OCI-LY1 (cell line): ENCODE results near the gene GATAD1.

Source experiments
- H2AFZ ChIP-seq: fragments of 200-600 bp; sonication (generic), shearing (Covaris generic); 2 replicates; pipeline ENCODE4 v1.6.0; 2014; ENCODE audit warnings: antibody characterized with exemption, mild to moderate bottlenecking, low read length
- H3F3A ChIP-seq: fragments of 200-600 bp; sonication (generic), shearing (Covaris generic); 2 replicates; pipeline ENCODE4 v1.6.0; 2014; ENCODE audit warnings: mild to moderate bottlenecking, antibody characterized with exemption, low read length, moderate library complexity; ENCODE audit not compliant: insufficient read depth
- H3K27ac ChIP-seq: fragments of 200-600 bp; sonication (generic); 2 replicates; pipeline ENCODE4 v1.5.1; 2014; ENCODE audit warnings: low read length, mixed run types, mild to moderate bottlenecking, low read depth; ENCODE audit not compliant: poor library complexity, severe bottlenecking
- H3K27me3 ChIP-seq: fragments of 200-600 bp; sonication (generic); 2 replicates; pipeline ENCODE4 v1.6.0; 2014; ENCODE audit warnings: antibody characterized with exemption, mild to moderate bottlenecking, low read length, moderate library complexity; ENCODE audit not compliant: insufficient read depth
- H3K36me3 ChIP-seq: fragments of 200-600 bp; sonication (generic); 2 replicates; pipeline ENCODE4 v1.6.1; 2014; ENCODE audit warnings: mild to moderate bottlenecking, antibody characterized with exemption, low read length, moderate library complexity, mixed read lengths; ENCODE audit not compliant: insufficient read depth
- H3K4me1 ChIP-seq: fragments of 200-600 bp; sonication (generic); 2 replicates; pipeline ENCODE4 v1.5.1; 2014; ENCODE audit warnings: mild to moderate bottlenecking, low read length, moderate library complexity; ENCODE audit not compliant: insufficient read depth, severe bottlenecking
- H3K4me2 ChIP-seq: fragments of 200-600 bp; sonication (generic), shearing (Covaris generic); 2 replicates; pipeline ENCODE4 v1.6.1; 2014; ENCODE audit warnings: low read length
- H3K4me3 ChIP-seq: fragments of 200-600 bp; sonication (generic); 2 replicates; pipeline ENCODE4 v1.5.1; 2014; ENCODE audit warnings: low read length, low read depth, mild to moderate bottlenecking, mixed read lengths; ENCODE audit not compliant: poor library complexity, severe bottlenecking
- H3K79me2 ChIP-seq: fragments of 200-600 bp; shearing (Covaris generic); 2 replicates; pipeline ENCODE4 v1.6.1; 2016; ENCODE audit warnings: mixed run types, low read length, mixed read lengths; ENCODE audit not compliant: insufficient read depth
- H3K9ac ChIP-seq: fragments of 200-600 bp; sonication (generic), shearing (Covaris generic); 2 replicates; pipeline ENCODE4 v1.6.1; 2014; ENCODE audit warnings: mild to moderate bottlenecking, low read length, mixed read lengths
- H3K9me2 ChIP-seq: fragments of 200-600 bp; sonication (generic), shearing (Covaris generic); 2 replicates; pipeline ENCODE4 v1.6.1; 2014; ENCODE audit warnings: low read depth, mild to moderate bottlenecking, low read length, mixed read lengths
- H3K9me3 ChIP-seq: fragments of 200-600 bp; shearing (Covaris generic); 2 replicates; pipeline ENCODE4 v1.6.1; 2014; ENCODE audit warnings: low read length, mixed read lengths
- H4K20me1 ChIP-seq: fragments of 200-600 bp; sonication (generic), shearing (Covaris generic); 2 replicates; pipeline ENCODE4 v1.6.0; 2016; ENCODE audit warnings: mild to moderate bottlenecking, low read length; ENCODE audit not compliant: insufficient read depth
- EZH2 ChIP-seq: fragments of 200-600 bp; sonication (generic), shearing (Covaris generic); IDR thresholded peaks from 2 replicates; pipeline ENCODE4 v1.8.0; 2017; ENCODE audit warnings: borderline replicate concordance, mixed run types, mild to moderate bottlenecking, antibody characterized with exemption, low read length, moderate library complexity, mixed read lengths
- TF ChIP-seq, protein P1 (sequence below): fragments of 200-600 bp; sonication (generic), shearing (Covaris generic); IDR thresholded peaks from 2 replicates; pipeline ENCODE4 v1.5.1; 2017; ENCODE audit warnings: mild to moderate bottlenecking, antibody characterized with exemption, low read length, moderate library complexity, mixed read lengths

GATAD1 gene

DNA sequence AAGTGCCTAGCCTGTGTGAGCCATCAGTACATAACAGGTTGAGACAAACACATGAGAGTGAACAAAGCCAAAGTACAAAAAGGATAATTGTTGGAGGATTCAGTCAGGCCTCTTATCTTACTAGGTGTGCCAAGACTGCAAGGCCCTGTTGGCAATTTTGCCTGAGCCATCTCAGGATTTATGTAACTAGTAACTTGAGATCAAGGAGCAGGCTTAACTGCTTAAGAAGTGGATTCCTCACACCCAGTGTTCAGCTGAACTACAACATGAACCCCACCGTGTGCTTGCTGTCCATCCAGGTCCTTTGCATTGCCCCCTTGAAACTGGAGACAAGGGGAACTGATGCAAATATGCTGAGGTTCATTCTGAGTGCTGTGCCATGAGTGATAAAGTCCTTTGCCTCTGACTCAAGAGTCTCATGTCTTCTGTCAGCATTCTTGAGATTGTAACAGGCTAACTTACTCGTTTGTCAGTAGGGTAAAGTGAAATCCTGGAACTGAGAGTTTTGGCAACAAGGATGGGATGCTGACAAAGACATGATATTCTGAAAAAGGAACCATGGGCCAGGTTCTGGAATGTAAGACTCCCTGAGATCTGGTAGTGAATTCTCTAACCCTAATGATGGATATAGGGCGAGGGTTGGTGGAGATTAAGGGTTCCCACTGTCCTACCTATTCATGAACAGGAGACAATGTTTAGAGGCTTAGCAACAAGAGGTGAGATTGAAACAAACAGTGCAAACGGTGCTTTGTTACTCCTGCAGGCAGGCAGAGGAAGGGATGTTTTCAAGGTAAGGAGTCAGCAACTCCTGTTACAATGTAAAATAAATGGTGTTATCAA lies 44.1 kb upstream of the GATAD1 start:
- TF ChIP-seq, protein P1, sequence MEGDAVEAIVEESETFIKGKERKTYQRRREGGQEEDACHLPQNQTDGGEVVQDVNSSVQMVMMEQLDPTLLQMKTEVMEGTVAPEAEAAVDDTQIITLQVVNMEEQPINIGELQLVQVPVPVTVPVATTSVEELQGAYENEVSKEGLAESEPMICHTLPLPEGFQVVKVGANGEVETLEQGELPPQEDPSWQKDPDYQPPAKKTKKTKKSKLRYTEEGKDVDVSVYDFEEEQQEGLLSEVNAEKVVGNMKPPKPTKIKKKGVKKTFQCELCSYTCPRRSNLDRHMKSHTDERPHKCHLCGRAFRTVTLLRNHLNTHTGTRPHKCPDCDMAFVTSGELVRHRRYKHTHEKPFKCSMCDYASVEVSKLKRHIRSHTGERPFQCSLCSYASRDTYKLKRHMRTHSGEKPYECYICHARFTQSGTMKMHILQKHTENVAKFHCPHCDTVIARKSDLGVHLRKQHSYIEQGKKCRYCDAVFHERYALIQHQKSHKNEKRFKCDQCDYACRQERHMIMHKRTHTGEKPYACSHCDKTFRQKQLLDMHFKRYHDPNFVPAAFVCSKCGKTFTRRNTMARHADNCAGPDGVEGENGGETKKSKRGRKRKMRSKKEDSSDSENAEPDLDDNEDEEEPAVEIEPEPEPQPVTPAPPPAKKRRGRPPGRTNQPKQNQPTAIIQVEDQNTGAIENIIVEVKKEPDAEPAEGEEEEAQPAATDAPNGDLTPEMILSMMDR, result no peak
- TF ChIP-seq EZH2, result no peak
- Histone ChIP-seq H3K27ac (no peak overlapping the region), H3K4me3 (no peak overlapping the region), H3K4me1 (no peaks in the 10 kb centered on the region), H4K20me1 (no peaks in the 10 kb centered on the region), H3F3A (no peaks in the 10 kb centered on the region), H3K4me2 (no peak overlapping the region), H3K36me3 (peaks cover 24% of the 10 kb centered on the region), H3K9ac (no peak overlapping the region), H3K79me2 (no peaks in the 10 kb centered on the region), H2AFZ (no peak overlapping the region), H3K9me3 (no peaks in the 10 kb centered on the region), H3K27me3 (no peaks in the 10 kb centered on the region), H3K9me2 (no peaks in the 10 kb centered on the region)

DNA sequence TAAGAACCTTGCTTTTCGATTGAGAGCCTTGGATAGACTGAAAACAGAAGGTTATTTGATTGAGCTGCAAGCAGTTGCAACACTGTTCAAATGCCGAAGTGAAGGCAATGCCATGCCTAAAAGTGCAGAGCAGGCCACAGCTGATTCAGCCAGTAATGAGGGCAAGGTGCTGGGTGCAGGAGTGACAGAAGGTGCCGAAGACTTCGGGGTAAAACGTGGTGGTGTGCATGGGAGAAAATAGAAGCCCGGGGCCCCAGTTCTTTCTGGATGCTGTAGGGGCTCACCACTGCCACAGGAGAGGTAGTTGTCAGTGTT lies 43.6 kb upstream of the GATAD1 start:
- Histone ChIP-seq H3K27me3 (no peaks in the 10 kb centered on the region), H3K4me1 (no peaks in the 10 kb centered on the region), H2AFZ (no peak overlapping the region), H3K27ac (no peak overlapping the region), H3K36me3 (peaks cover 18% of the 10 kb centered on the region), H4K20me1 (no peaks in the 10 kb centered on the region), H3F3A (no peaks in the 10 kb centered on the region), H3K79me2 (no peaks in the 10 kb centered on the region), H3K9me3 (no peaks in the 10 kb centered on the region), H3K4me2 (no peak overlapping the region), H3K9ac (no peak overlapping the region), H3K9me2 (no peaks in the 10 kb centered on the region), H3K4me3 (no peak overlapping the region)
- TF ChIP-seq EZH2, result no peak
- TF ChIP-seq, protein P1, result no peak

DNA sequence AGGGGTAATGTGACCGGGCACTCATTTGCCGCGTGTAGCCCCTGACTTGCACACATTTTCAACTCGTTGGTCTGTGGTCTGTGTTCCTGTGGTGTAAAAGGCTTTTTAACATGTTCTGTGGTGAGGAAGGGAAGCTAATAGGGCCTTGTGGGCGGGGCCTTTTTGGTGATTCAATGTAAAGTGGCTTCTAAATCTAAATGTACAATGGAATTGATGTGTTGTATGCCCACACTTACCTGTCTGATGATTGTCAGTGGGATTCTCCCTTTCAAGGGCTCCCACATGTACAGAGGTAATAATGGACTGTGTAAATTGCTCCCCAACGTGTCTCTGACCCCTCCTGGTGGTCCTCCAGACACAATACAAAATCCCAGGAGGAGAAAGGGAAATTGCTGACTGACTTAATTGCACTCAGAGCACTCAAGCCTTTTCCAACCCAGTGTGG lies 43.1 kb upstream of the GATAD1 start:
- no peak overlapping the region for H3K27ac ChIP-seq
- no peak overlapping the region for H2AFZ ChIP-seq
- no peaks in the 10 kb centered on the region for H3K9me3 ChIP-seq
- H3K4me3 ChIP-seq, result no peak overlapping the region
- no peaks in the 10 kb centered on the region for H3K79me2 ChIP-seq
- H3K4me1 ChIP-seq, result no peaks in the 10 kb centered on the region
- no peaks in the 10 kb centered on the region for H4K20me1 ChIP-seq
- peaks cover 13% of the 10 kb centered on the region; the same call in 1 of the 2 replicates for H3K36me3 ChIP-seq
- no peaks in the 10 kb centered on the region for H3K9me2 ChIP-seq
- H3F3A ChIP-seq, result no peaks in the 10 kb centered on the region
- TF ChIP-seq EZH2, result no peak
- TF ChIP-seq, protein P1, result peak; percentile 34; the same call in 1 of the 2 replicates
- no peaks in the 10 kb centered on the region for H3K27me3 ChIP-seq
- no peak overlapping the region for H3K4me2 ChIP-seq
- H3K9ac ChIP-seq, result no peak overlapping the region
